Fibroblast of skin of left biceps (primary cell): ENCODE measurements around the gene NHERF2.

ENCODE experiments used
- DNase-seq, 2 experiments: peaks; one replicate each; pipeline ENCODE4 v3.0.0-alpha.2; 2013; ENCODE audit warnings: low read depth in 2 of 2

NHERF2 gene

DNA sequence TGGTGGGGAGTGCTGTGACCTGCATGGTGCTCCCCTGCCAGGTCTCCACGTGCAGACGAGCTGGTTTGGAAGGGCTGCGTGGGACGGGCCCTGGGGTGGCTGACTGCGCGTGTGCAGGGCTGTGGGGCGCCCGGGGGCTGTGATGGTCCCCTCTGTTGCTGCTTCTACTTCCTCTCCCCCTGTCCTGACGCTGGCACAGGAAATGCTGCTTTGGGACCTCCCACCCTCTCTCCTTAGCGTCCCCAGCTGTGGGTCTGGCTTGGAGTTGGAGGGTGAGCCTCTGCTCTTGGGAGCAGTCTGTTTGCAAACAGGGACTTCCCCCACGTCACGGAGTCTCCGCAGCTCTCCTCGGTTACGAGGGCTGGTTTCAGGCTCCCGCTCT lies 56.3 kb downstream of the NHERF2 start:
- DNase-seq = no peak

DNA sequence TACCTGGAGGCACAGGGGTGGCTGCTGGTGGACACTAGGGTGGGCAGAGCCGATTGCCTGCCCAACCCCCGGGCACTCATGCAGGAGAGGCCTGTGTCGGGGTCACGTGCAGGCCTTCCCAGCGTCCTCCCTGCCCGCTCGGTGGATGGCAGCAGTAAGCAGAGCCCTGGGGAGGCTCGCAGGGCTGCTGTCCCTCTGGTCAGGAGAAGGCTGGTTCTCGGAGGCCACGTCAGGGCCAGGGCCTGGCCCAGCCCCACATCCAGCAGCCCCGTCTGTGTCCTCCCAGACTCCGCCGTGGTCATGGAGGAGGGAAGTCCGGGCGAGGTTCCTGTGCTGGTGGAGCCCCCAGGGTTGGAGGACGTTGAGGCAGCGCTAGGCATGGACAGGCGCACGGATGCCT lies 56.7 kb downstream of the NHERF2 start:
- no peak for DNase-seq

DNA sequence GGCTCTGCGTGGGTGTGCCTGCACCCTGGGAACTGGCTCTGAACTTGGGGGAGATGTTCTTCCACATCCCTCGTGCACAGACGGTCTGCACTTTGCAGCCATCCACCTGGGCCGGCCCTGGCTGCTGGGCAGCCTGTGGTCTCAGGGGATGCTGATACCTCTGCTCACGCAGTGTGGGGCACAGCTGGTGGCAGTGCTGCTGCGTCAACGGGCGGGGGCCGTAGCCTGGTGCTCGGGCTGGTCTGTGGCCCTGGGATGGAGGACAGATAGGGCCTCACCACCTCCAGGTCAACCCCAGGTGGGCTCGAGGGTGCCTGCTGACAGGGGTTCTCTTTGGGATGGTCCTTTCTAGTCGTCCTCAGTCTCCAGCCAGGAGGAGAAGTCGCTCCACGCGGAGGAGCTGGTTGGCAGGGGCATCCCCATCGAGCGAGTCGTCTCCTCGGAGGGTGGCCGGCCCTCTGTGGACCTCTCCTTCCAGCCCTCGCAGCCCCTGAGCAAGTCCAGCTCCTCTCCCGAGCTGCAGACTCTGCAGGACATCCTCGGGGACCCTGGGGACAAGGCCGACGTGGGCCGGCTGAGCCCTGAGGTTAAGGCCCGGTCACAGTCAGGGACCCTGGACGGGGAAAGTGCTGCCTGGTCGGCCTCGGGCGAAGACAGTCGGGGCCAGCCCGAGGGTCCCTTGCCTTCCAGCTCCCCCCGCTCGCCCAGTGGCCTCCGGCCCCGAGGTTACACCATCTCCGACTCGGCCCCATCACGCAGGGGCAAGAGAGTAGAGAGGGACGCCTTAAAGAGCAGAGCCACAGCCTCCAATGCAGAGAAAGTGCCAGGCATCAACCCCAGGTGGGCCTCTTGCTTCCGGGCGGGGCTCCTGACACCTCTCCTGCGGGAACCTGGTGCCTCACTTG lies 57.4 kb downstream of the NHERF2 start:
- DNase-seq = no peak

DNA sequence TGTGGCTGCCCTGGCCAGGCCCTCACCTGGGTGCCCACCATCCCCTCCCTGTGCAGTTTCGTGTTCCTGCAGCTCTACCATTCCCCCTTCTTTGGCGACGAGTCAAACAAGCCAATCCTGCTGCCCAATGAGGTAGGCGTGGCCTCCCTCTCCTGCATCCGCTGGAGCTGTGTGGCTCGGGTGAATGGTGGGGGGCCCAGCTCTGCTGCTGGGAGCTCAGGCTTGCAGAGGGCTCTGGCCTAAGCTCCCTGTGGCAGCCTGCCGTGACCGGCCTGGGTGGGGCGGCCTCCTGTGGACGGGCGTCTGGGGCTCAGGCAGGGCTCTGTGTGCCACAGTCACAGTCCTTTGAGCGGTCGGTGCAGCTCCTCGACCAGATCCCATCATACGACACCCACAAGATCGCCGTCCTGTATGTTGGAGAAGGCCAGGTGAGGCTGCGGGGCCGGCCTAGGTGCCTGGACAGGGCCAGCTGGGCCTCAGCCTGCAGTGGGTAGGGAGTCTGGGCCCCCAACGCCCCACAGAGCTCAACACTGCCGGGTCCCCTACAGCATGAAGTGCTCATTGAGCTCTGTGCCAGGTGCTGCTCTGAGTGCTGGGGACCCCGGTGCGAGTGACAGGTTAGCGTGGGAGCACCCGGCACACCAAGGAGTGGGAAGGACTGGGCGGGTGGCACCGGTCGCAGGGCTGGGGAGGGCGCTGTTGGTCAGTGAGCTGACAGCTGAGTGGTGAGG lies 58.4 kb downstream of the NHERF2 start:
- no peak for DNase-seq

DNA sequence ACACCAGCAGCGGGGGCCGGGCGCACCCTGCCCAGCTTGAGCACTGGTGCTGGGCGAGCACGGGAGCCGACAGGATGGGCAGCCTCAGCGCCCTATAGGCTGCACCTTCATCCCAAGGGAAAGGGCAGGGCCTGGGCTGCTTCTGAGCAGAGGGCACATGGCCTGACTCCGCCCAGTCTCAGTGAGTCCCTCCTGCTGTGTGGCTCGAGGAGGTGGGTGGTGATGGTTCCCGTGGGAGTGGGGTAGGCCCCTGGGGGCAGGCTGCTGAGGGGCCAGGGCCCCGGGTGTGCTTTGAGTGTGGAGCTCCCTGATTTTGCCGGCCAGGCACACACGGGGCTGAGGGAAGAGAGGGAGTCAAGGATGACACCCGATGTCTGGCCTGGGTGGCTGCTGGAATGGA lies 59.0 kb downstream of the NHERF2 start:
- no peak for DNase-seq

DNA sequence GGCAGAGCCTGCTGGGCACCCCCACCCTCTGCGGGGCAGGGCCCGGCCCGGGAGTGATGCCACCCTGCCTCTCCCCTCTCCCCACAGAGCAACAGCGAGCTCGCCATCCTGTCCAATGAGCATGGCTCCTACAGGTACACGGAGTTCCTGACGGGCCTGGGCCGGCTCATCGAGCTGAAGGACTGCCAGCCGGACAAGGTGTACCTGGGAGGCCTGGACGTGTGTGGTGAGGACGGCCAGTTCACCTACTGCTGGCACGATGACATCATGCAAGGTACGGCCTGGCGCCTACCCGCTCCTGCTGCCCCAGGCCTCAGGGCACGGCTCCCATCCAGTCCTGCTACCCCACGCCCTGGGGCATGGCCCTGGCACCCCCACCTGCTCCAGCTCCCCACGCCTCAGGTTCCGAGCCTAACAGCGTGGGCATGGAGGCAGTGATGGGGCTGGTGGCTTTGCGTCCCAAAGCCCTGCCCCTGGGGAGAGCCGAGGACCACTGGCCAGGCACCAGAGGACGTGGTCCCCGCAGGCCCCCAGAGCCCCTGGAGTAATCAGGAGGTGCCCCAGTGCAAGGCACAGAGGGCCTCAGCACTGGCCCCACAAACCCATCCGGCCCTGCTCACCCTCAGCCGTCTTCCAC lies 59.5 kb downstream of the NHERF2 start:
- DNase-seq = no peak

DNA sequence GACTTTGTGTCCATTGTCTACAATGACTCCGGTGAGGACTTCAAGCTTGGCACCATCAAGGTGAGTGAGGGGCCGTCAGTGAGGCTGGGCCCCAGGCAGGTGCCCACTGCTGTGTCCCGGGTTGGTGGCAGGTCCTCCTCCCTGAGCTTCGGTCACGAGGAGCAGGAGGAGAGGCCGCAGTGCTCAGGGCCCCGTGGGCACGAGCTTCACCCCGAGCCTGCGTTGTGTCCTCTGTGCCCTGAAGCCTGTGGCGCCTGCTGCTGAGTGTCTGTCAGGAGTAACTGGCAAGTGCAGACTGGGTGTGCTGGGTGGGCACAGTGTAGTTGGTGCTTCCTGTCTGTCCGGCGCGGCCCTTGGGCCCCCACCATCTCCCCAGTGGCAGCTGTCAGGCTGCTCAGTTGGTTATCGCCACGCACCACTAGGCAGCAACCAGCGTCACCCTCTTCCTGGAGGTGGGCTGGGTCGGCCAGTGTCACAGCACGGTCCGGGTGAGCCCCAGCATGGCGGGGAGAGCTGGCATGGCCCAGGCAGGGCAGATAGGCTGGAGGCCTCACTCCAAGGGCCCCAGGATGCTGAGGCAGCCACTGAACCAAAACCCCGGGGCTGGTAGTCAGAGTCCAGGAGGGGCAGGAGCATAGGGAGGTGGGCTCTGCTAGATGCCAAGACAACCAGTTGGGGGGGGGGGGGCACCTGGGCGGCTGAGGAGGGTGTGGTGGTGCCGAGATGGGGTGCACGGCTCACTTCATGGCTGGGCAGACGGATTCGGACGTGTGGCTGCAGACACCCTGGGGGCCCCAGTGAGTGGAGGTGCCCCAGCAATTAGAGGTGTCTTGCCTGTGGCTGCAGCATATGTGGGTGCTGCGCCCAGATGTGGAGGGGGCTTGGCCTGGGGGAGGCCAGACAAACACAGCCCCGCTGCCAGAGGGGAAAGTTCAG lies 60.4 kb downstream of the NHERF2 start:
- no peak for DNase-seq

DNA sequence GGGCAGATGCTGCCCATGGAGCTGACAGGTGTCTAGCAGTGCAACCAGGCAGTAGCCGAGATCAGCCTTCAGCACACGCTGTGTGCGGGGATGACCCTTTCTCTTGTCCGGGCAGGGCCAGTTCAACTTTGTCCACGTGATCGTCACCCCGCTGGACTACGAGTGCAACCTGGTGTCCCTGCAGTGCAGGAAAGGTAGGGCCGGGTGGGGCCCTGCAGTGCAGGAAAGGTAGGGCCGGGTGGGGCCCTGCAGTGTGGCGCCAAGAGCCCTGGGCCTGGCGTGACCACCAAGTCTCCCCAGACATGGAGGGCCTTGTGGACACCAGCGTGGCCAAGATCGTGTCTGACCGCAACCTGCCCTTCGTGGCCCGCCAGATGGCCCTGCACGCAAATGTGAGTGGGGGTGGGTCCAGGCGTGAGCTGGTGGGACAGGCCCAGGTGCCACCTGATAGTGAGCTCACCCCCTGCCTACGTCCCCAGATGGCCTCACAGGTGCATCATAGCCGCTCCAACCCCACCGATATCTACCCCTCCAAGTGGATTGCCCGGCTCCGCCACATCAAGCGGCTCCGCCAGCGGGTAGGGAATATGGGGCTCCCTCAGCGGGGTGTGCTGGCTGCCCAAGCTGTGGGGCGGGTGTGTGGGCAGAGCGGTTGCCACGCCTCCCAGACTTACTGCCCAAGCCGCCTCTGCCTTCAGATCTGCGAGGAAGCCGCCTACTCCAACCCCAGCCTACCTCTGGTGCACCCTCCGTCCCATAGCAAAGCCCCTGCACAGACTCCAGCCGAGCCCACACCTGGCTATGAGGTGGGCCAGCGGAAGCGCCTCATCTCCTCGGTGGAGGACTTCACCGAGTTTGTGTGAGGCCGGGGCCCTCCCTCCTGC lies 61.3 kb downstream of the NHERF2 start:
- DNase-seq = no peak
